GM11168 (cell line): ENCODE results near the gene ZDHHC8.

Source experiments
- in situ Hi-C: fragments of 300-500 bp; cut with MboI; formaldehyde crosslinking; loops from one replicate; pipeline ENCODE4 v1.12.0; 2022; ENCODE audit warnings: low sequenced_read_pairs; ENCODE audit not compliant: unreplicated experiment

The ZDHHC8 gene

DNA sequence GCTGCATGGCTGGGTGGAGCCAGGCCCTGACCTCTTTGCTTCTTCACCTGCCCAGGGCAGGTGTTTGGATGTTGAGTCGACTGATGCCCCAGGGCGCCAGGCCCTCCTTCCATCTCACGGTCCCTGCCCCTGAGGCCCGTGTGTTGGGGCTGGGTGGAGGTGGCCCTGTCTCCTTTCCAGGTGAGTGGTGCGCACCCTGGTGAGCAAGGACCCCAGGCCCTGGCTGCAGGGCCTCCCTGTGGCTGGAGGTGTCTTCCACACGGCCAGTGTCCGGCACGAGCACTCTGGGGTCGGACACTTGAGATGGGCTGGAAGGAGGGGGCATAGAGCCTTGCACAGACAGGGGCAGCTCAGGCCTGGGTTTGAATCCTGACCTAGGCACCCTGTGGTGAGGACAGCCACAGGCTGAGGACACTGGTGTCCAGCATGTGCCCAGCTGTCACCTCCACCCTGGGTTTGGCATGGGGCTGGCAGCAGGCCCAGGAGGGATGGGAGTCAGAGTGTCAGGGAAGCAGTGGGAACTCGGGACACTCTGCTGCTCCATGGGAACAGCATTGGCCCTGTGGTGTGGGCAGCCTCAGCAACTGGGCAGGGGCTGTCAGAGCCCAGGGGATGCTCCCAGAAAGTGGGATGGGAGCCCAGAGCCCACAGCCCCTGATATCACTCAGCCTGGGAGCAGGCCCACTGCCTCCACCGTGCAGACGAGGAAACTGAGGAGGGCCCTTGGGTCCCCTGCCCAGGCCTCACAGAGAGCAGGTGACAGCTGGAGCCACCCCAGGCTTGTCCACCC lies 56.4 kb downstream of the ZDHHC8 start:
- in situ Hi-C loops: no loop called here

DNA sequence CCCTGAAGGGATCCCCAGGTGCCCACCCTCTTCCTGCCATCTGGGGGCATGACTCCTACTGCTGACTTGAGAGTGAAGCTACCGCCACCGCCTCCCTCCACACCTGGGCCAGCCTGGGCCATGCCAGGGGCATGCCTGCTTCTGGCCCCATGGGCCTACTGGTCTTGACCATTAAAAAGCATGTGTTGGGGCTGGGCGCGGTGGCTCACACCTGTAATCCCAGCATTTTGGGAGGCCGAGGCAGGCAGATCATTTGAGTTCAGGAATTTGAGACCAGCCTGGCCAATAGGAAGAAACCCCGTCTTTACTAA lies 56.9 kb downstream of the ZDHHC8 start:
- in situ Hi-C loops: no loop called here

DNA sequence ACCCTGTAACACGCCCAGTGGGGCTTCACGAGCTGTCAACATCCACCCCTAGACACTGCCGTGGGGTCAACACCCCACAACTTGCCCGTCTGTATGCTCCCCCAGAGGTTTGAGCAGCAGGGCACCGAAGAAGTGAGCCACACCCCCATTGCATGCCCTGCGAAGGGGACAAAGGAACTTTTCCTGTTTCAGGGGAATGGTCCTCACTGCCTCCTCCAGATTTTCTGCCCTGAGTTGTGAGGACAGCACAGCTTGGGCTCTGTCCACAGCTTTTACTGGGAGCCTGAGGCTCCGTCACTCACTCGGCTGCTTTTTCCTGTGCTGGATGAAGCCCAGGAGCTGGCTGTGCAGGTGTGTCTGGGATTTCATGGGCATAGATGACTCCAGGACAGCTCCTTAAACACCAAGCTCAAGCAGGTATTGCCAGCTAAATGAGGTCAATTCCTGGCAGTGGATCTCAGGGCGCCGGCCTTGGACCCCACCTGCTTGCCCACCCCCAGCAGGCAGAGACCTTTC lies 59.5 kb downstream of the ZDHHC8 start:
- in situ Hi-C loops: no loop called here

DNA sequence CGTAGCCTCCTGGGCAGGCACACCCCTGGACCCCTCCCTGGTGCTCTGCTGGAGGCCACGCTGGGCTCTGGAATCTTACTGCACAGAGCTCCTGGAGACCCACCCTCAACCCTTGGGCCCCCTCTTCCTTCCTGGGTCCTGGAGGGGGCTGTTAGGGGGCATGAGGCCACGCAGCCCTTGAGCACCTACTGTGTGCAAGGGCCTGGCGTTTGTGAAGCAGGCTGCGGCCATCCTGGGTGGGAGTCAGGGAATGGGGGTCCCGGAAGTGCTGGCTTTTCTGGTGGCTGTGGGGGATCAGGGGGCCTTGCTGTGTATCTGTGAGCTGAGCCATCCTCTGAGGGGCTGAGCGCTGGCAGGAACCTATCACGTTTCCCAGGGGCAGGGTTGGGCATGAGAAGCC lies 60.2 kb downstream of the ZDHHC8 start:
- in situ Hi-C loops: no loop called here

DNA sequence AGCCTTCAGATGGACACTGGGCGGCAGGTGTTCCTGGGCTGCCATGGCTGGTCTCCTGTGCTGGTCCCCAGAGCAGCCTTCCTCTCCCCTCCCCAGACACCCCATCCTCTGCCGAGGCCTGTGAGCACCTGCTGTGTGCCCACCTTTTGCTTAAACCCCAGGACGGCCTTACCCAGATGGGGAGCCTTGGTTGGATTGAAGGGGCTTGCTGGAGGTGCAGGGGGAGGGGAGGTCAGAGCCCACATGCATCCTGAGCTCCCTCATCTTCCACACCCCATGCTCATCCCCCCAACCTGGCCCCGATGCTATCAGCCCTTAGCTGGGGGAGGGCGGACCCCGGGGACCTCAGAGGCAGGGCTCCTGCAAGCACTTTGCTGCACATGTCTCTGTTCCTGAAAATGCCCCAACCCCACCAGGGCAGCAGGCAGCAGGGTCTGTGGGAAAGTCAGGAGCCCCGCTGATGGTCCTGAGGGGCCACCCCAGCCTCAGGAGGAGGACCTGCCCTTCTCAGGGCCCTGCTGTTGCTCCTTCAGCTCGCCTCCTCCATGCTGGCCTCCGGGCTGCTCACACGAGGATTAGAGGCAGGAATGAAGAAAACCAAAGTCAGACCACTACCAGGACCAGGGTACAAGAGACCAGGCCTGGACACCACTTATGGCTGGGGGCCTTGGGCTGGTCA lies 60.8 kb downstream of the ZDHHC8 start:
- in situ Hi-C loops: no loop called here

DNA sequence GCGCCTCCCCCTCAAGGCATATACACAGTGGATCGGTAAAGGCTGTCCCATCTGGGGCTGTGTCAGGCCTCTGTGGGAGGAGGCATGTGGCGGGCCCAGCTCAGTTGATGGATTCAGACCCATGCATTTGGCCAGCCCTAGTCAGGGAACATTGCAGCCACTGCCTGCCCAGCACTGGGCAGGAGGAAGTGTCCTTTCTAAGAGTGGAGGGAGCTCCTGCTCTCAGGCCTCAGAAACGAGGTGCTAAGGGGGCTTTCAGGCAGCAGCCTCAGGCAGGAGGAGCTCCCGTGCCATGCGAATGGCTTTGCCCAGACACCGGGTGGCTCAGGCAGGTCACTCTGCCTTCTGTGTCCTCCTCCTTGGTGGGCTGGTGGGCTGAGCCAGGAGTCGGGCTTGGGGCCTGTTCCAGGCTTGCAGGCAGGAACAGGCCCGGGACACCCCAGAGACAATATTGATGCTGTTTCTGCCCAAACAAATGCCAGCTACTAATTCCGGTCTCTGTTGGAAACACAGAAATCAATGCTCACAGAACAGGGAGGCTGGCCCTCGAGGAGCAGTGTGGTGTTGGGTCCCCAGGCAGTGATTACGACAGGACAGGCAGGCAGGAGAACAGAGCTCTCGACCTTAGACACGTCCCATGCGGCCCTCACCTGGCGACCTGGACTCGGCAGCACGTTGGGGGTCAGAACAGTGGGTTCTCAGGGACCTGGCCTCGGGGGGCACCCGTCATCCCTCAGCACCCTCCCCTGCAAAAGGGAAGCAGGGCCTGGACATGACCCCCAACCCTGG lies 61.6 kb downstream of the ZDHHC8 start:
- in situ Hi-C loops: no loop called here

DNA sequence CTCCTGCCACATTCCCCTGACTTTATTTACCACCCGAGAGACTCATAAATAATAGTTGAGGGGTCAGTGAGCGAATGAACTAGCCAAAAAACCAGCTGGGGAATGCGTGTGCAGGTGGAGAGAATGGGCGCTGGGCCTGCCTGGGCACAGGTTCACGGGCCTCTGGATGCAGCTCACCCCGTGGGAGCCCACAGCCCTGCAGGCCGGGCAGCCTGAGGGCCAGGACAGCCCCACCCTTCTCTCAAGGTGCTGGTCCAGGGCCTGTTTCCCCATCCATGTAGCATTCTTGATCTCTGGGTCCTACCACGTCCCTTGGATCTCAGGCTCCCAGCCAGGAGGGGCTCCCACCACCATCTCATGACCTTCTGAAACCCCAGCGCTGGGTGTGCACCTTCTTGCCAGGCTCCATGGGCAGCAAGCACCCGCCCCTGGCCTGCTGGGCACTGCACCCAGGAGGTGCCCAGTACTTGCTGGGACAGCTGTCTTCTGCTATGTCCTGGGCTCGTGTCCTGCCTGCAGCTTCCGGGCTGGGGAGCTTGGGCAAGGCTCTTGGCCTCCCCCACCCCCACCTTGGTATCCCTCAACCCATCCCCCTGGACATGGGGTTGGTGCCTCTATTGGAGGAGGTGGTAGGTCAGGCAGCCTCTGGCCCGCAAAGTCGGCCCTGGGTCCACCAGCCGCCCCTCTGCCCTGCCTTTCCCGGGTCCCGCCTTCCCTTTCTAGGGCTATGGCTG lies 62.3 kb downstream of the ZDHHC8 start:
- in situ Hi-C loops: no loop called here

DNA sequence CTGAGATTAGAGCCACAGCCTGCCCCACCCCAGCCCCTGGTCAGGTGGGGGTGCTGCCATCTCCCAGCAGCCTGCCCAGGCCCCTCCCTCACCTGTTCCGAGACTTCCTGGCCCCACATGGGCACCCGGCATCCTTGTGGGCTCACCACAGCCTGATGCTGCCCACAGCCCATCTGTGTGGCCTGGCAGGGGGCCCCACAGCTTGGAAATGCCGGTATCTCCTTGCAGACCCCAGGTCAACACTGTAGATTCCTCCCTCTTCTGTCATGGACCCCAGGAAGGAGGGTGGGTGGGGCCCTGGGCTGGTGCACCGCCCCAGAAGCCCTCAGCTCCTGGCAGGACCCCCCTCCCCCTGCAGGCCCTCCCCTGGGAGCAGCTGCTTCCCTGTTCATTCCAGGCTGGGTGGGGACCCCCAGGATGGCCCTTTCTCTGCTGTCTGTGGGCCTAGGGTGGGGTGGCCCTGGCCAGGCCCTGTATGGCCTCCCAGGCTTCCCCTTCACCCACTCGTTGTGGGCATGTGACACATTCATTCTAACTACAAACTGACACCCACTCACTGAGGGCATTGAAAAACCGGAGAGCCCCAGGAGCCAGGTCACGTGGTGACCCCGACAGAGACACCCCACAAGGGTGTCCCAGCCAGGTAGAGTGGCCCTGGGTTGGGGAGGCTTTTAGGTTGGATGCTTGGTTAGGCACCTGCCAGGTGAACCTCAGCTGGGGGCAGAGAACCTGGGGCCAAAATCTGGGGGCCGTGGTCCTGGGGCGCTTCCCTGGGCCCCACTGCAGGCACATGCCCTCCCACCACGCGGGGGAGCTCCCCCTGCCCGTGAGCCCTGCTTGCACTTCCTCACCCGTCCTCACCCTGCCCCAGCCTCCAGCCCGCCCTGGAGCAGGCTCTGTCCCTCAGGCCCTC lies 63.3 kb downstream of the ZDHHC8 start:
- in situ Hi-C loops: no loop called here

DNA sequence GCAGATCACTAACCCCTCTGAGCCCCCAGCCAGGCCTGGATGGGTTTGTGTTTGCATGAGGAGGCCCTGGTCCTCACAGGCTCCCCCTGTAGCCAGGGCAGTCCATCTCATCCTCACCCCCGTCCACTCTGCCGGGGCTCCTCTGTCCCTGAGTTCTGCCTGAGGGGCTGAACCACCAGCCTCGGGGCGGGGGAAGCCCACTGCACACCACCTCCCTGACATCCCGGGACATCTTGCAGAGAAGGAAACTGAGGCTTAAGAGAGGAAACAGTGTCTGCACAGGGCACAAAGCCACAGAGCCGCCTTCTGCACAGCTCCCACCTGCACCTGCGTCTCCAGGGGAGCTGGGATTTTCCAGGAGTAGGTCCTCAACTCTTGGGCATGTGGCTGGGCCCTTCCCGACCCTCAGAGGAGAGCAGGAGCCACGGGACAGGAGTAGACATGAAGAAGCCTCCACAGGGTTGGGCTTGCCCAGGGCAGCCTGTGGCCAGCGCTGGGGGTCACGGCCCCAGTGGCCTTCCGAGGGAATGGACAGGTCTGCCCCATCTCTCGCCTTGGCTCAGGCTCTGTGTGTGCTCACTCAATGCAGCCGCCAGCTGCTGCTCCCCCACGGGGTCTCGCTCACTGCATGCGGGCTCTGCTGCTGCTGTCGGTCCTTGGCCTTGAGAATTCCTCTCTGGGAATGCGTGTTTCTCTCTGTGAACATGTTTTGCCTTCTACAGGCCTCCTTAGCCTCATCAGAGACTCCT lies 64.7 kb downstream of the ZDHHC8 start:
- in situ Hi-C loops: no loop called here
